Prostate gland (tissue), 2 donors: ENCODE data around the gene PEAK1. TPM values are rescaled to one million over a fixed set of nuclear protein-coding genes. Genes with fewer than 3 reads are reported as not detected.
"Not testable (repeated sequence)": the region's sequence is repeated elsewhere in the genome, so short reads cannot be mapped to it uniquely, and the experiment has no call there.

Source experiments
- DNase-seq: peaks from one replicate; pipeline ENCODE4 v3.0.0-alpha.2; 2019; ENCODE audit warnings: low spot score
- H3K27ac ChIP-seq, 2 donors: fragments of 200-600 bp; sonication (generic); 2 replicates each; pipeline ENCODE4 v1.5.1; 2017 to 2019
- H3K27me3 ChIP-seq: fragments of 200-600 bp; sonication (generic); replicated peaks from 2 replicates; pipeline ENCODE4 v1.5.1; 2019; ENCODE audit not compliant: insufficient read depth
- H3K36me3 ChIP-seq, 2 donors: fragments of 200-600 bp; sonication (generic); 1 replicate in 1 of 2; 2 replicates in 1 of 2; pipeline versions ENCODE4 v1.5.1 to v1.8.1; 2017 to 2019
- H3K4me1 ChIP-seq: fragments of 200-600 bp; sonication (generic); replicated peaks from 2 replicates; pipeline ENCODE4 v1.5.1; 2019
- H3K4me3 ChIP-seq, 2 donors: fragments of 200-600 bp; sonication (generic); 2 replicates each; pipeline ENCODE4 v1.5.1; 2017 to 2019
- H3K9me3 ChIP-seq: fragments of 200-600 bp; sonication (generic); 2 replicates; pipeline ENCODE4 v1.5.1; 2017
- CTCF ChIP-seq, 4 experiments: fragments of 200-600 bp in 2 of 4; fragments of 450-650 bp in 2 of 4; sonication (generic) in 2 of 4; IDR thresholded peaks; 1 replicate in 3 of 4; 2 replicates in 1 of 4; pipeline ENCODE4 v1.5.1; 2016 to 2019; ENCODE audit warnings: antibody characterized with exemption in 4 of 4, mild to moderate bottlenecking in 2 of 4, moderate library complexity in 2 of 4
- POLR2A ChIP-seq: fragments of 450-650 bp; IDR thresholded peaks from one replicate; pipeline ENCODE4 v1.6.1; 2016; ENCODE audit warnings: antibody characterized with exemption, mild to moderate bottlenecking
- POLR2AphosphoS5 ChIP-seq: sonication (generic); formaldehyde crosslinking; IDR thresholded peaks from one replicate; pipeline ENCODE4 v1.6.1; 2017; ENCODE audit warnings: antibody characterized with exemption
- WGBS: methylation state at CpG from one replicate; pipeline ENCODE4 v1.1.5; 2018; 5-methylcytosine and 5-hydroxymethylcytosine counted together
- intact Hi-C: fragments of 100-400 bp; cut with DNase I; formaldehyde crosslinking; loops from one replicate; pipeline ENCODE4 v1.14.2; 2022
- total RNA-seq, 2 donors: library from RNA; depleted of rRNA; stranded (reverse); fragments of >200 nt; gene quantifications; one replicate each; pipeline ENCODE4 v1.1.0, GENCODE V29; 2016

Gene PEAK1
- total RNA-seq, 2 donors from 2014 or later = 11.3 to 108 TPM

GRCh38 chr15:77409259-77410156, 10.4 kb downstream of the PEAK1 start:
- no peaks in the 10 kb centered on the region for H3K36me3 ChIP-seq
- H3K9me3 ChIP-seq = no peaks in the 10 kb centered on the region
- no peak for DNase-seq
- no peak overlapping the region for H3K4me3 ChIP-seq
- H3K27me3 ChIP-seq = no peaks in the 10 kb centered on the region
- TF ChIP-seq CTCF (IDR thresholded peaks at IDR 0.05) (no peak), POLR2A (no peak), POLR2AphosphoS5 (no peak)
- no peak overlapping the region for H3K27ac ChIP-seq
- intact Hi-C loops = loop anchor here (10.0 kb wide), 1 partner anchor 295 kb away; no protein-coding TSS in a partner anchor
- no peaks in the 10 kb centered on the region for H3K4me1 ChIP-seq
- WGBS = 73% methylated on average over 4 of the region's 4 CpGs

- TF ChIP-seq POLR2AphosphoS5 = no peak
- TF ChIP-seq CTCF (IDR thresholded peaks at IDR 0.05) = no peak
- no peak for TF ChIP-seq POLR2A
- Histone ChIP-seq H3K36me3 (no peaks in the 10 kb centered on the region), H3K9me3 (no peaks in the 10 kb centered on the region), H3K4me1 (no peaks in the 10 kb centered on the region), H3K27me3 (no peaks in the 10 kb centered on the region), H3K27ac (no peak overlapping the region), H3K4me3 (no peak overlapping the region)
- no peak for DNase-seq
- intact Hi-C loops = no loop called here
- WGBS = 90% methylated on average over 4 of the region's 4 CpGs
Observed at GRCh38 chr15:77406846-77407245, 13.1 kb downstream of the PEAK1 start.

- WGBS = 100% methylated on average over 1 of the region's 1 CpG
- H3K27ac ChIP-seq, H3K4me3 ChIP-seq, H3K4me1 ChIP-seq, H3K9me3 ChIP-seq, DNase-seq, H3K27me3 ChIP-seq, H3K36me3 ChIP-seq, intact Hi-C loops: not testable (repeated sequence)
Observed at GRCh38 chr15:77406173-77406759, 13.6 kb downstream of the PEAK1 start.

- WGBS = 50% methylated on average over 1 of the region's 1 CpG
- Histone ChIP-seq H3K36me3 (no peaks in the 10 kb centered on the region), H3K9me3 (no peaks in the 10 kb centered on the region), H3K4me1 (no peaks in the 10 kb centered on the region), H3K4me3 (no peak overlapping the region), H3K27ac (no peak overlapping the region), H3K27me3 (no peaks in the 10 kb centered on the region)
- TF ChIP-seq POLR2AphosphoS5 (no peak), CTCF (IDR thresholded peaks at IDR 0.05) (no peak), POLR2A (no peak)
- intact Hi-C loops = no loop called here
- DNase-seq = no peak
Observed at GRCh38 chr15:77402740-77403379, 17.0 kb downstream of the PEAK1 start.

GRCh38 chr15:77400258-77400657, 19.6 kb downstream of the PEAK1 start:
- no peaks in the 10 kb centered on the region for H3K36me3 ChIP-seq
- H3K4me3 ChIP-seq = no peak overlapping the region
- no peak for TF ChIP-seq POLR2A
- no peak for TF ChIP-seq CTCF (IDR thresholded peaks at IDR 0.05)
- TF ChIP-seq POLR2AphosphoS5 = no peak
- no peaks in the 10 kb centered on the region for H3K9me3 ChIP-seq
- H3K27me3 ChIP-seq = no peaks in the 10 kb centered on the region
- intact Hi-C loops = no loop called here
- DNase-seq = no peak
- H3K27ac ChIP-seq = no peak overlapping the region
- 97% methylated on average over 1 of the region's 1 CpG for WGBS
- H3K4me1 ChIP-seq = no peaks in the 10 kb centered on the region
